GM18526 (cell line): Measurements from ENCODE around the gene GSTA2.
"Not testable (repeated sequence)": the region's sequence is repeated elsewhere in the genome, so short reads cannot be mapped to it uniquely, and the experiment has no call there.

Experiments used
- POLR2A ChIP-seq: IDR thresholded peaks from 3 replicates; pipeline ENCODE4 v1.6.1; 2011; ENCODE audit not compliant: insufficient read length; ENCODE audit errors: extremely low read depth

The GSTA2 gene

DNA sequence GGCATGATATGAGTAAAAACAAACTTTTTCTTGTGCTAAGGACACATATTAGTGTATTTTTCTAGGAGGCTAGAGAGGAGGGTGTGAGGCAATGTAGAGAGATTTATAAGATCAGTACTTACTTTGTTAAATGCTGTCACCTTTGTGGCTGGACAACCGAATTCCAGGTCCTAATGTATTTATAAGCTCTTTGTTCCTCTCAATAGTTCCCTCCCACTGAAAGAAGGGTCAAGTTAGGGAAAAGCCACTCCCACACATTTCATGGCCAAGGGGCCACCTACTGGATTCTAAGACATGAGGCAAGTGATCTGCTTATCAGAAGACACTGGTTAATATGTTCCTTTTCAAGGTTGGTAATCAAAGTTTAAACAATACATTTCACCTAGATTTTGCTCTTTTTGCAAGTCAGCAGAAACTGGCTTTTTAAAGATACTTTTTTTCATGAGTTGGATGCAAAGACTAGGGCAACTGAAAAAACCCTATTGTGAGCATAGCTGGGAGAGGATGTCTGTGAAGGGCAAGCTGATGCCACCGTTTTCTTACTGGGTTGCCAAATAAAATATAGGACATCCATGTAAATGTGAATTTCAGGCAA lies at the start of gene GSTA2:
Gene GSTA2 (minus strand): TSS at position 154 of the 595 bp plus-strand sequence. CDS start 5,528 bp downstream, outside the sequence.
- TF ChIP-seq POLR2A, result not testable (repeated sequence)

DNA sequence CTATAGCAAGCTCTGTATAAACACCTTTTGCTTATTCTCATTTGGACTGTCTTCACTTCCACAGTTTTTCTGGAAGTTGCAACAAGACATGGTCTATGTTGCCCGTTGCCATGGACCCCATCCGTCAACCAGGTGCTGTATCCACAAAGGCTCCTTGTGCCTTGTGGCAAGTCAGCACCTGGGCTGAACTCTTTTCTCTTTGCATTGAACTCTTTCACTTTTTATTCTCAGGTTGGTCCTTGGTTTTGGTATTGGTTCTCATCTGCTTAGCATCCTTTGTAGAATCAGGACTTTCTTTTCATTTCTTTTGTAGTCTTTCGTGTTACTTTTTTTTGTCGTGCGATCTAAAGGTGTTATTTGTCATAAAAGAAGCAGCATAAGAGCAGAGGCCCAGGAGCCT lies 45.4 kb upstream of the GSTA2 start:
- TF ChIP-seq POLR2A, result no peak

DNA sequence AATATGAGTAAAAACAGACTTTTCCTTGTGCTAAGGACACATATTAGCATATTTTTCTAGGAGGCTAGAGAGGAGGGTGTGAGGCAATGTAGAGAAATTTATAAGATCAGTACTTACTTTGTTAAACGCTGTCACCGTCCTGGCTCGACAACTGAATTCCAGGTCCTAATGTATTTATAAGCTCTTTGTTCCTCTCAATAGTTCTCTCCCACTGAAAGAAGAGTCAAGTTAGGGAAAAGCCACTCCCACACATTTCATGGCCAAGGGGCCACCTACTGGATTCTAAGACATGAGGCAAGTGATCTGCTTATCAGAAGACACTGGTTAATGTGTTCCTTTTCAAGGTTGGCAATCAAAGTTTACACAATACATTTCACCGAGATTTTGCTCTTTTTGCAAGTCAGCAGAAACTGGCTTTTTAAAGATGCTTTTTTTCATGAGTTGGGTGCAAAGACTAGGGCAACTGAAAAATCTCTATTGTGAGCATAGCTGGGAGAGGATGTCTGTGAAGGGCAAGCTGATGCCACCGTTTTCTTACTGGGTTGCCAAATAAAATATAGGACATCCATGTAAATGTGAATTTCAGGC lies 40.5 kb upstream of the GSTA2 start, which contains the start of gene GSTA1:
Gene GSTA1 (minus strand): TSS at position 149 of the 588 bp plus-strand sequence. CDS start 4,549 bp downstream, outside the sequence.
- not testable (repeated sequence) for TF ChIP-seq POLR2A

DNA sequence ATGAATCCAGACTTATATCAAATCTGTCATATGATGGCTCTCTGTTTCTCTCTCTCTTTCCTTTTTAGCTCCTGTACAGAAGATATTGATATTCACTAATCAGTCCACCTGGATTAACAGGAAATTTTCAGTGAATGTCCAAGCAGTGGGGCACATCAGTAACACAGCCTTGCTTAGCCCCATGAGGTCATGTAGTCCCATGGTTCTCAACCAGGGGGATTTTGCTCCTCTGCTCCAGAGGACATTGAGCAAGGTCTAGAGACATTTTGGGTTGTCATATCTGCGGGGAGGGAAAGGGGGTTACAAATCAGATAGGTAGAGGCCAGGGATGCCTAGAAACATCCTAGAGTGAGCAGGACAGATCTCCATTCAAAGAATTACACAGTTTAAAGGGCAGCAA lies 39.5 kb upstream of the GSTA2 start:
- no peak for TF ChIP-seq POLR2A

DNA sequence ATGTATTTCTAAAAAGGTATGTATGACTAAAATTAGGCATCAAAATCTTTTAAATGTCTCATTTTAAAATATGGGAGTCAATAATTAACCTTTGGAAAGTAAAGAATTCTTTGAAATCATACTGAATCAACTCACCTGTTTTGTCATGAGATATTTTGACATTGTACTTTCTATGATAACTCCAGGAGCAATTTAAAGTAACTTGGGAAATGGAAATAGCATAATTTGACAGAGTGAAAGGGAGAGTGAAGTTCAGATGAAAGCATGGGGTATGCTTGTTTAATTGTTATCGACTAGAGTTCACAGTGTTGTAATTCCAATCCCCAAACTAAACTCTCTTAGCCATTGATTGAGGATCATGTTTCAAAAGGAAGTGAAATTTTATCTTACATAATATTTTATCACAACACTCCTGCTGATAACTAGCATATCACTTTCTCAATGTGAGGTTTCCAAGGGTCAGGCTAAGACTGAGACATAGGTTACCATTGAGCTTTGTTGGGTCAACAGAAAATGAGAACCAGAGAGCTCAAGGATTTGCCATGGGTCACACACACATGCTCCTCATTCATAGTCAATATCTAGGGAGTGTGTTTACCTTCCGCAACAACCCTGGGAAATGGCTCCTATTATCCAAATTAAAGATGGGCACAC lies 38.0 kb upstream of the GSTA2 start:
- no peak for TF ChIP-seq POLR2A

DNA sequence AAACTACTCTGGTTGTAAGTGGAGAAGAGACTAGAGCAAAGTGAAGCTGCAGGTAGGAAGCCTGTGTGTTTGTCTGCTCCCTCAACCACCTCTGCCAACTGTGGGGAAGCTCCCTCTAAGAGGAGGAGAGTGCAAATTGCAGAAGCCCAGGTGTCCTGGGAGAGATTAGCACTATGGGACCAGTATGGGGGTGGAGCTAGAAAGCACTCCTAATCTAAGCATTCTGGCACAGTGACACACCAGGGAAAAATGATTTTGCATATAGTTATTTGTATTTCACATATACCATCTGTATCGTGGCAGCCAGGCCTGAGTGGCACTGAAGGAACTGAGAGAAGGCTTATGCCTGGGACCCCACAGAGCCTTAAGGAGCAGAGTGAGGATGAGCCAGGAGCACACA lies 27.6 kb upstream of the GSTA2 start:
- TF ChIP-seq POLR2A, result no peak

DNA sequence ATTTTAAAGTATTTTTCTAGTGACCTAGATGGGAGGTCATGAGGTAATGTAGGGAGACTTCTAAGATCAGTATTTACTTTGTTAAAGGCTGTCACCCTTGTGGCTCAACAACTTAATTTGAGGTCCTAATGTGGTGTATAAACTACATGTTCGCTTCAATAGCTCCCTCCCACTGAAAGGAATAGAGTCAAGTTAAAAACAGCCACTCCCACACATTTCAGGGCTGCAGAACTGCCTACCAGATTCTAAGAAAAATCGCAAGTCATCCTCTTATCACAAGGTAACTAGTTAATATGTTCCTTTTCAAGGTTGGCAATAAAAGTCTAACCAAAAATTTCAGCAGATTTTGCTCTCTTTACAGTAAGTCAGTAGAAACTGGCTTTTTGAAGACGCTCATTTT lies 25.2 kb upstream of the GSTA2 start:
- TF ChIP-seq POLR2A, result no peak

DNA sequence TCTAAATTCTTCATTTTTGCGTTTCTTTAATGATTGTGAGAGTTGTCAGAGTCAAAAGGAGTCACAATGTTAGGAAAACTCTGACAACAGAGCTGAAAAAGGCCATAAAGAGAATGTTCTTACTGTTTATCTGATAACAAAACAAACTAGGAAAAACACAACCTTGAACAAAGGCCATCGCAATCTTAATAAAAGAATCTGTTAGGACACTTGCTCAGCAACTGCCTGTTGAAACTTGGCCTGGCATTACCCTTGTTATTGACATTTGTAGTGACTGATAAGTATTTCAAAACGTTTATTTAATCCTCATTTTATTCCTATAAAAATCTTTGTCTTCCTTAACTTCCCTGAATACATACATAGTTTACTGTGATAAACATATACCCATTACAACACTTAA lies 24.6 kb upstream of the GSTA2 start:
- no peak for TF ChIP-seq POLR2A

DNA sequence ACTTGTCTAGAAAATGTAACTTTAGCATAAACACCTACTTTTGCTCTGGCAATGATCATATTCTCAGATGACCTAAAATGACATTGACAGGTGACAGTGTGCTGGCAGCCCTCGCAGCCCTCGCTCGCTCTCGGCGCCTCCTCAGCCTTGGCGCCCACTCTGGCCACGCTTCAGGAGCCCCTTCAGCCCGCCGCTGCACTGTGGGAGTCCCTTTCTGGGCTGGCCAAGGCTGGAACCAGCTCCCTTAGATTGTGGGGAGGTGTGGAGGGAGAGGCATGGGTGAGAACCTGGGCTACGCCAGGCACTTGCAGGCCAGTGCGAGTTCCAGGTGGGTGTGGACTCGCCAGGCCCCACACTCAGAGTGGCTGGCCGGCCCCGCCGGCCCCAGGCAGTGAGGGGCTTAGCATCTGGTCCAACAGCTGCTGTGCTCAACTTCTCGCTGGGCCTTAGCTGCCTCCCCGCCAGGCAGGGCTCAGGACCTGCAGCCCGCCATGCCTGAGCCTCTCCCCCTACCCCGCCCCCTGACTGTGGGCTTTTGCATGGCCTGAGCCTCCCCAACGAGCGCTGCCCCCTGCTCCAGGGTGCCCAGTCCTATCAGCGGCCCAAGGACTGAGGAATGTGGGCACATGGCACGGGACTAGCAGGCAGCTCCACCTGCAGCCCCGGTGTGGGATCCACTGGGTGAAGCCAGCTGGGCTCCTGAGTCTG lies 23.1 kb upstream of the GSTA2 start:
- no peak for TF ChIP-seq POLR2A

DNA sequence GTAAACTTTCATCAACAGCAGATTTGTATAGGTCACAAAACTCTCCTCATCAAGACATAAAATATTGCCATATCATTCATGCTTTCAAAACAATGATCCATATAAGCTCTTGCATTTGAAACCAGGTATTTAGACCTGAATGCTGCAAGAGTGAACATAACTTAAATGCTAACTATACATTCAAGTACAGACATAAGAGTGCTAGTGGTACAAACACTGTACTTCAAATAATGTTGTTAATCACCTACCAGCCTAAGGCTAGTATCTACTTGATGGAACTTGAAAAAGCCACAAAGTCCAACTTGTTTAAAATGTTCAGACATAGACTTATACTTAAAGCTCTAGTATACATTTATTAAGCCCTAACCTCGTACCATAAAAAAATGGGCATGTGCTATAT lies 16.0 kb upstream of the GSTA2 start:
- TF ChIP-seq POLR2A, result no peak

DNA sequence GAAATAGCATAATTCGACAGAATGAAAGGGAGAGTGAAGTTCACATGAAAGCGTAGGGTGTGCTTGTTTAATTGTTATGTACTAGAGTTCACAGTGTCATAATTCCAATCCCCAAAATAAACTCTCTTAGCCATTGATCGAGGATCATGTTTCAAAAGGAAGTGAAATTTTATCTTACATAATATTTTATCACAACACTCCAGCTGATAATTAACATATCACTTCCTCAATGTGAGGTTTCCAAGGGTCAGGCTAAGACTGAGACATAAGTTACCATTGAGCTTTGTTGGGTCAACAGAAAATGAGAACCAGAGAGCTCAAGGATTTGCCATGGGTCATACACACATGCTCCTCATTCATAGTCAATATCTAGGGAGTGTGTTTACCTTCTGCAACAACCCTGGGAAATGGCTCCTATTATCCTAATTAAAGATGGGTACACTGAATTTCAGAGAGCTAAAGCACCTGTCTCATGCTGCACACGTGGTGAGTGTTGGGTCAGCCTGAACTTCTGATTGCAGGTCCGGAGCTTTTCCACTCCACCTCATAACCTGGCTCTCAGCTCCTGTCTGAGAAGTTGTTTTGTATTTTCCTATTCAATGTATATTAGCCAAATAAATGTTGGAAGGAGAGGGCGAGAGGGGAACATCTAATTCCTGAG lies 3.0 kb downstream of the GSTA2 start:
- no peak for TF ChIP-seq POLR2A

DNA sequence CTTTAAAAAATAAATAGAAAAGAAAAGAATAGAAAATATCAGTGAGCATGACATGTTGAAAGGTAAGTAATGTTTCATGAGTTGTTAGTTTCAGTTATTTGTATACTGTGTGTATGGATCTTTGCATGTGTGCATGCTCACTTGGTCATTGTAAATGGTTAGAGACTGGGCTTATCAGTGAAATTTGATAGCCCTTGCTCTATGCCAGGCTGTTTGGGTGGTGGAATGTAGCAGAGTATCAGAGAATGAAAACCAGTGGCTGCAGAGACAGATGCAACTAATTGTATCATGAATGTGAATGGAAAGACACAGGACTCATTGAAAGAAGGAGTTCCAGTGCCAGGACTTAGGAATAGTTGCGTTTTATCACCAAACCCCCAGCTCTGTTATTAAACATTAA lies 4.2 kb downstream of the GSTA2 start:
- TF ChIP-seq POLR2A, result no peak

DNA sequence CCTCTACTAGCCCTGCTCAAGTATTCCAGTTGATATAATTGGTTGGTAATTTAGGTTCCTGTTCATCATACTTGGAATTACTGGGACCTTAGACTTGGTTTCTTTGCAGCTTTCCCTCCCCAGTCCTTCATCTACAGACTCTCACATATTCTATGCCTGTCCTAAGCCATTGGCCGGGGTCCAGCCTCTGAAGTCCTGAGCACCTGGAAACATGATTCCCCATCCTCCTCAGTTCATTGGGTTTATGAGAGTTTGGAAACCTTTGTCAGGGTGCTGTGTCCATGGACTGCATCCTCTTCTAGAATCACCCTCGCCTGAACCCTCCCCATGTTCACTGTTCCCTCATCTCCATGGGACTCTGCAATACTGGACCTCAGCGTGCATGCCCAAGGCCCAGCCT lies 8.8 kb downstream of the GSTA2 start:
- no peak for TF ChIP-seq POLR2A

DNA sequence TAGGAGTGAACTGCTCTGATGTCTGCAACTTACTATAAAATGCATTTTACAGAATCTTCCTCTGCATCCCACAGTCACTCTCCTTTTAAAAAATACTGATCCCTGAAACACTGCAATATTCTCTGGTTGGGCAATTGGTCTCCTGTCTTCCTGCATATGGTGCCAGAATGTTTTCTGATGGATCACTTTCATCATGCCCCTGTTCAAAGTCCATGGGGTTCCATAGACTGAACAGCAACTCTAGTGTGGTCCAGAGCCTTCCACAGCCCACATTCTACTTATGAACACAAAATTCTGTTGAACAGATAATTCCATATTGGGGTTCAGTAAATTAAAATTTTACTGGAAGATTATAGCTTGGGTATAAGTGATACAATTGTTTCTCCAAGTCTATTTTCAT lies 11.0 kb downstream of the GSTA2 start:
- TF ChIP-seq POLR2A, result no peak

DNA sequence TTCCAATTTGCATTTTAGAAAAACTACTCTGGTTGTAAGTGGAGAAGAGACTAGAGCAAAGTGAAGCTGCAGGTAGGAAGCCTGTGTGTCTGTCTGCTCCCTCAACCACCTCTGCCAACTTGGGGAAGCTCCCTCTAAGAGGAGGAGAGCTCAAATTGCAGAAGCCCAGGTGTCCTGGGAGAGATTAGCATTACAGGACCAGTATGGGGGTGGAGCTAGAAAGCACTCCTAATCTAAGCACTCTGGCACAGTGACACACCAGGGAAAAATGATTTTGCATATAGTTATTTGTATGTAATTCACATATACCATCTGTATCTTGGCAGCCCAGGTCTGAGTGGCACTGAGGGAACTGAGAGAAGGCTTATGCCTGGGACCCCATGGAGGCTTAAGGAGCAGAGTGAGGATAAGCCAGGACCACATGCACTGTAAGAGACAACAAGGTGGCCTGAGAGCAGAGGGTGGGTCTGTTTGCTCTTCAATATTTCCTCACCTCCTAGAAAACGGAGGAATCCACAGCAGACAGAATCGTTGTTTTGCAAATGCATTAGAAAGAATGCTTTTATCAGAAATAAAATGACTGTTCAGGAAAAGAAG lies 13.6 kb downstream of the GSTA2 start:
- no peak for TF ChIP-seq POLR2A
